Thyroid gland (tissue), 4 donors: ENCODE results near the gene ITGA2B.

Source experiments
- CTCF ChIP-seq, 6 experiments: fragments of 200-600 bp in 3 of 6; fragments of 450-650 bp in 3 of 6; sonication (generic) in 3 of 6; IDR thresholded peaks; one replicate each; pipeline ENCODE4 v1.5.1; 2016 to 2019; ENCODE audit warnings: antibody characterized with exemption in 6 of 6, mild to moderate bottlenecking in 2 of 6, inconsistent platforms in 1 of 6, moderate library complexity in 1 of 6
- POLR2A ChIP-seq, 2 donors: fragments of 450-650 bp; IDR thresholded peaks; one replicate each; pipeline ENCODE4 v1.6.1; 2017; ENCODE audit warnings: antibody characterized with exemption in 2 of 2, mild to moderate bottlenecking in 2 of 2, moderate library complexity in 1 of 2

- TF ChIP-seq CTCF (IDR thresholded peaks at IDR 0.05) = no peak
- TF ChIP-seq POLR2A (IDR thresholded peaks at IDR 0.05) = no peak
Observed at GRCh38 chr17:44382917-44383316, 6.5 kb downstream of the ITGA2B start.
